Measurements from ENCODE around the gene DERL2.
"Not testable (repeated sequence)": the region's sequence is repeated elsewhere in the genome, so short reads cannot be mapped to it uniquely, and the experiment has no call there.

DERL2 gene

DNA sequence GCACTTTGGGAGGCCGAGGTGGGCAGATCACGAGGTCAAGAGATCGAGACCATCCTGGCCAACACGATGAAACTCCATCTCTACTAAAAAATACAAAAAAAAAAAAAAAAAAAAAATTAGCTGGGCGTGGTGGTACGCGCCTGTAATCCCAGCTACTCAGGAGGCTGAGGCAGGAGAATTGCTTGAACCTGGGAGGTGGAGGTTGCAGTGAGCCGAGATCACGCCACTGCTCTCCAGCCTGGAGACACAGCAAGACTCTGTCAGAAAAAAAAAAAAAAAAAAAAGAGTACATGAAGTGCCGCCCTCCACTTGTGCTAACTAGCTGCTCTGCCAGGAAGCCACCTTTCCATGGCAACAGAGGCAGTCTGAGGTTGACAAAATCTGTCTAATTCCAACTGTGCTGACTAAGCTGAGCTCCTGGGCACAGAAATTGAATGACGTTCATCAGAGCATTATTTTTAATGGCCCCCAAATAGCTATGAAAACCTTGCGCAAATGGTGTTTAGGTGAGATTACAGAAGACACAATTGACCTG, 50.1 kb downstream of the DERL2 start:
- not testable (repeated sequence) for DNase-seq

DNA sequence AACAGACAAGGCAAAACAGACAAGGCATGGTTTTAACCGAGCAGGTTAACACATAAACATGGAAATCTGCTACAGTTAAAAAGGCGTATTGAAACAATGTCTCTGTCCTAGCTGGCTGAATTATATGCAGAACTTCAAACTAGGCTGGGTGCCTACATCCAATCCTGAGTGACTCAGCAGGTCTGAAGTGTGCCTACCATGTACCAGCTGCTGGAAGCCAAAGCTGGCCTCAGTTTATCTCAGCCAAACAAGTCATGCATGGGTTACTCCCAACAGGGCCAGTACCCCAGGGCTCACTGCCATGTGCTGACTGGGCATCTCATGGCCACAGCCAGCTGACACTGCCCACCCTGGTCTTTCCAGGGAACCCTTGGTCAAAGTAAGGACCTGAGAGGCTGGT, 51.0 kb downstream of the DERL2 start:
- DNase-seq = no peak

DNA sequence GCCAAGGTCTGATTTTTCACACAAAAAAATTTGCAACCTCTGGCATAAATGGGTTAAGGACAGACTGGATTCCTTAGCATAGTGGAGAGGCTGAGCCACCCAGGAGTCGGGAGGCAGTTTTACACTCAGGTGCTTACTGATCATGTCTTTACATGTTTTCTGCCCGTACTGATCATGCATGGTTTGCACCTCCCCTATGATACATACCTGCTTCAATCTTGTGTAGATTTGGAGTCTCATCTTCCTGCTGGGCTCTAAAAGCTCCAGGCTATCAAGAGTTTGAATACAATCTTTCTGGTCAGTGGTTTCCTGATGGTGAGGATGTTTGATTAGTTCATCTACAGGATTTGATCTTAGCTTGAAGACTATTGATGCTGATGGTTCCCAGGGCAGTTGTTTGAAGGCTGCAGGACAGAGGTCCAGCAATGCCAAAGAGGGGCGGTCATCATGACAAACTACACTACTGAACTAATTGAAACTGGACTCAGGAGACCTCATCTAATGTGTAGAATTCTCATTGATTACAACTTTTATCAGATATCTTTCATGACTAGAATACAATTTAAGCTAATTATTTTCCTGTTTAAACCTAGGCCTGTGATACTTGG, 53.9 kb downstream of the DERL2 start:
- no peak for DNase-seq

DNA sequence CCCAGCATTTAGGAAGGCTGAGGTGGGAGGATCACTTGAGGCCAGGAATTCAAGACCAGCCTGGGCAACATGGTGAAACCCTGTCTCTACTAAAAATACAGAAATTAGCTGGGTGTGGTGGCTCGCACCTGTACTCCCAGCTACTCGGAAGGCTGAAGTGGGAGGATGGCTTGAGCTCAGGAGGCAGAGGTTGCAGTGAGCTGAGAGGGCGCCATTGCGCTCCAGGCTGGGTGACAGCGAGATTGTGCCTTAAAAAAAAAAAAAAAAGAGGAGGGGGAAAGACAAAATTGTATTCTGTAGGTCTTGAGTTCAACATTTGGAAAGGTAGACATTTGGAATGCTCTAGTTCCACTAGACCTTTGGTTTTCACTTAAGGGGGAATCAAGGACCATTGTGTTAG, 54.7 kb downstream of the DERL2 start:
- not testable (repeated sequence) for DNase-seq

DNA sequence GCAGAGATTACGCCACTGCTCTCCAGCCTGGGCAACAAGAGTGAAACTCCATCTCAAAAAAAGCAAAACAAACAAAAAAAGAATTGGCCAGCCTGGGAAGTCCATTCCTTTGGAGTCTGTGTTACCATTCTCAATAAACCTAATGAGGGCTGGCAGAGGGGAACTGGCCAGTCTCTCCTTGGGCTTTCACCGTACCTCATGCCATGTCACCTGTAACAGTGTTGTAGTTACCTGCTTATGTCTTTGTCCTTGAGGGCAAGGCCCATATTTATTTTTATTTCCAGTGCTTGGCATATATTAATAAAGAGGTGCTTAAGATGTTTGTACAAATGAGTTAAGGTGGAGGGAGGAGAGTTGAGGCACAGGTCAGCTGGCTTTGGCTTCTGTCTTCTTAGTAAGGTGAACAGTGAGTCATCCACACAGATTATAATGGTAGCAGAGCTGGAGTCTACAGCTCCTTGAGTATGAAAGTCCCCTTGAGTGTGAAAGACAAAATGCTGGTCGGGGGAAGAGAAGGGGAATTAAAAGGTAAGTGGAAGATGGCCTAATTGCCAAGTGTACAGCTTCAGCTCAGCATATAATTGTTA, 55.5 kb downstream of the DERL2 start:
- no peak for DNase-seq

DNA sequence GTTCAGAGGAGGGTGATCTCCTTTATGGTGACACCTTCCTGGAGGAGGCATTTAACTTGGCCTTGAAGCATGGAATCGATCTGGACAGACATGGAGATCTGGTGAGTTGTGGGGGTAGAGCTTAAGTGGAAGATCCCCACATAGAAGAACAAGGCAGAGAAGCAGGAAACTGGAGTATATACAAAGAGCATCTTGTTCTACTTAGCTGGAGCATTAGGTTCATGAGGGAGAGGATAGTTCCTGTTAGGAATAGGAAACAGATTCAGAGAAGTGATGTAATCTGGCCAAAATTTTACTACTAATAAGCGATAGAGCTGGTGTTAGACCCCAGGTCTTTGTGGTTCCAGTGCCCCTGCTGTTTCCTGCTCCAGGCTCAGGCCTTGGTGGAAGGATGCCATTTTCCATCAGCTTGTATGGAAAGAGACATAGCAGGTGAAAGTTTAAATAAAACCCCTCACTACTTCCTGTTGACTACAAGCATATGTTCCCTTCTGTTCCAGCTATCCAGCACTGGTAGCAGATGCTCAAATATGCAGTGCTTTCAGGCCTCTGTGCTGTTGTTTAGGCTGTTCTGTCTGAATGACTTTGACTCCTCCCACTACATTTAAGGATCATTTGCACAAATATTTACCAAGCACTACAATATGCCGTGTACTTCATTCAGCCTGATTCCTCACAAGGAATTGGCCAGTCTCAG, 56.6 kb downstream of the DERL2 start:
- no peak for DNase-seq

DNA sequence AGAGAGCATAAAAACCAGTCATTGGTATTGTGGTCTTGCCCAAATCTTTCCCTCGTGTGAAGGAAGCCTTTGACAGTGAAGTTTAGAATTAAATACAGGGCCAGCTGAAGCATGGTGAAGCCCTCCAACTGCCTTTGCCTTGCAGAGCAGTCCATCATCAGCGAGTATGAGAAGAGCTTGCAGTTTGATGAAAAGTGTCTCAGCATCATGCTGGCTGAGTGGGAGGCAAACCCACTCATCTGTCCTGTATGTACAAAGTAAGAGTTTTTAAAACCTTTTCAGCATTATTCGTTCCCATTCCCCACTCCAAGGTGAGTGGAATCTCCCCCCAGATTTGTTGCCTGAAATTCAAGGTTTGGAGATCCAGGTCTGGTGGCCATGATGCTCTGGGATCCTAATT, 60.2 kb downstream of the DERL2 start:
- no peak for DNase-seq

DNA sequence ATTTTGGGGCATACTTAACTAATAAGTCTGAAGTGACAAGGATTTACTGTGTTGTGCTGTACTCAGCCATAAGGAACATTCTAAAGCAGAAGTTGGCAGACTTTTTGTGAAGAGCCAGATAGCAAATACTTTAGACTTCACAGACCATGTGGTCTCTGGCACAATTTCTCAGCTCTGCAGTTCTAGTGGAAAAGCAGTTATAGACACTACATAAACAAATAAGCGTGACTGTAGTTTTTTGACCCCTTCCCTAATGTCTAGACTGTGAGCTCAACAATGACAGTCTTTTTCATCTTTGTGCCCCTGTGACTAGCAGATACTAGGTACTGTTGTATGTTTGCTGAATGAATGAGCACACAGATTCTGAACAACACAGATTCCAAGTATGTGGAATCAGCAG, 61.1 kb downstream of the DERL2 start:
- DNase-seq = no peak

DNA sequence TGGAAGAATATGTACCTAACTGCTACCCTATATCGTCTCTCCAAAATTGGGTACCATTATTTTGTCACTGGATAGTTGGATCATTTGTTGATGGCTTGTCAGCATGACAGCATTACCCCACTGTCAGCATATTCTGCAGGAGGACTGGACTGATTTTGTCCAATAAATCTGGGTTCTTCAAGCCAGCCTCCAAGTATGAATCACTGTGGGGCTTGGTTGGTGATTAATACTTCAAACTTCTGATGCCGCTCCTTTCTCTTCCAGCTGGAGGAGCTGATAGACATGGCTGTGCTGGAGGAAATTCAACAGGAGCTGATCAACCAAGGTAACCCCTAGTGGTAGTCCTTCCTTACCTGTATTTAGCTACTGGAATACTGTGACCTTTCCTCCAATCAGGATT, 63.5 kb downstream of the DERL2 start:
- DNase-seq = no peak
